Suprapubic skin (tissue), 3 donors: Measurements from ENCODE around the gene ZSCAN4.

ENCODE experiments used
- CTCF ChIP-seq, 2 donors: fragments of 200-600 bp in 1 of 2; fragments of 450-650 bp in 1 of 2; sonication (generic) in 1 of 2; IDR thresholded peaks; one replicate each; pipeline ENCODE4 v1.5.1; 2016 to 2019; ENCODE audit warnings: antibody characterized with exemption in 2 of 2, mild to moderate bottlenecking in 1 of 2, moderate library complexity in 1 of 2
- POLR2AphosphoS5 ChIP-seq, 3 donors: sonication (generic); formaldehyde crosslinking; IDR thresholded peaks; one replicate each; pipeline ENCODE4 v1.6.1; 2017; ENCODE audit warnings: antibody characterized with exemption in 3 of 3

DNA sequence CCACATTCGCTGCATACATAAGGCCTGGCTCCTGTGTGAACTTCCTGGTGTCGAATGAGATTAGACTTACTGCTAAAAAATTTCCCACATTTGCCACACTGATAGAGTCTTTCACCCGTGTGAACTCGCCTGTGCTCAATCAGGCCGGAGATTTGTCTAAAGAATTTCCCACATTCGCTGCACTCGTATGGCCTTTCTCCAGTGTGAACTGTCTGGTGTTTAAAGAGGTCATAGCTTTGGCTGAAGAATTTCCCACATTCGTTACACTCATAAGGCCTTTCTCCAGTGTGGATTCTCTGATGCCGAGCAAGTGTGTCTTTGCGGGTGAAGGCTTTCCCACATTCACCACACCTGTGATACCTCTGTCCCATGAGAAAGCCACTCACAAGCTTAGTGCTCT is 52.1 kb downstream of the ZSCAN4 start:
- TF ChIP-seq CTCF (IDR thresholded peaks at IDR 0.05) (no peak), POLR2AphosphoS5 (IDR thresholded peaks at IDR 0.05) (no peak)
